ENCODE results near the gene LY6G6D.
A peak's percentile ranks its signal among the peaks of the same experiment; 100 is the strongest.

LY6G6D gene

GRCh38 chr6:31687860-31688693 is 27.1 kb upstream of the LY6G6D start:
- no peak overlapping the region for H3K4me3 ChIP-seq (ENCODE audit: low read depth, low read length)
- no peak for TF ChIP-seq CTCF (IDR thresholded peaks at IDR 0.05; ENCODE audit: borderline replicate concordance, insufficient read depth, low read depth, low read length)

GRCh38 chr6:31689249-31690110 is 25.7 kb upstream of the LY6G6D start:
- peak; percentile 49; the same call in 1 of the 2 replicates for TF ChIP-seq CTCF (IDR thresholded peaks at IDR 0.05; ENCODE audit: borderline replicate concordance, insufficient read depth, low read depth, low read length)
- H3K4me3 ChIP-seq (ENCODE audit: low read depth, low read length), result no peak overlapping the region

- H3K4me3 ChIP-seq (ENCODE audit: low read depth, low read length), result no peak overlapping the region
- no peak for TF ChIP-seq CTCF (IDR thresholded peaks at IDR 0.05; ENCODE audit: borderline replicate concordance, insufficient read depth, low read depth, low read length)
These were observed 24.7 kb upstream of the LY6G6D start for GRCh38 chr6:31690231-31691077.

- TF ChIP-seq CTCF (IDR thresholded peaks at IDR 0.05; ENCODE audit: borderline replicate concordance, insufficient read depth, low read depth, low read length), result no peak
- H3K4me3 ChIP-seq (ENCODE audit: low read depth, low read length), result no peak overlapping the region
These were observed 24.1 kb upstream of the LY6G6D start for GRCh38 chr6:31691078-31691463.

- H3K4me3 ChIP-seq (ENCODE audit: low read depth, low read length), result no peak overlapping the region
- no peak for TF ChIP-seq CTCF (IDR thresholded peaks at IDR 0.05; ENCODE audit: borderline replicate concordance, insufficient read depth, low read depth, low read length)
These were observed 23.5 kb upstream of the LY6G6D start for GRCh38 chr6:31691564-31692108.

- no peak overlapping the region for H3K4me3 ChIP-seq (ENCODE audit: low read depth, low read length)
- TF ChIP-seq CTCF (IDR thresholded peaks at IDR 0.05; ENCODE audit: borderline replicate concordance, insufficient read depth, low read depth, low read length), result no peak
These were observed 22.8 kb upstream of the LY6G6D start for GRCh38 chr6:31692353-31692752.

Measured in GM12875 (cell line).